ENCODE data around the gene NPPC.

The NPPC gene

DNA sequence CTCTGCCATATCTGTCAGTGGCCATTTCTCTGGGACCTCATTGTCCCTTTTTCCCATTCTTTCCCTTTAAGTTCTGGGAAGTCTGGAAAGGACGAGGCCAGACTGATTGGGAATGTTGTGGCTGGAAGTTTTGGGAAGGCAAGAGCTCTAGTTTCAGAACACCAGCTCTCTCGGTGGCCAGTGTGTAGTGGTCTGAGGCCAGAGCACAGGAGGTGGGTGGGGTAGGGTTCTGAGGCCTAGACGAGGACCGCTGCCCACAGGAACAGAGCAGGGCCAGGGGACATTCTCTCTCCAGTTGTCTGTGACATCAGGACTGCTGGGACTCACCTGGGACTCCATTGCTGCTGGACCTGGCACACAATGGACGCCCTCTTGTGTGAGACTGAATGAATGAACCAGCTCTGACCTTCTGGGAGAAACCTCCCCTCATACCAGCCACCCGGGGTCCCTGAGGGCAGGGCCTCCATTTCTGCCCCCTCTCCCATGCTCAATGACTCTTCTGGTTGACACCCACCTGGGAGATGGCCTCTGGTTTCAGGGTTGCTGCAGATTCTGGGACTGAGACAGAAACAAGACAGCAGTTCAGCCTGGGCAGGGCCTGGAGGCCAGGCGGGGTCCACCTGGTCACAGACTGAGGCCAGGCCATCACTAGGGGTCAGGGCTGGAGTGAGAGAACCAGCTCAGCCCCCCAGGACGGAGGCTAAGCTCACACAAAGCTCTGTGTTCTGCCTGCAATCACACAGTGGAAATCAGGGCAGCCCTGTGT, 8.4 kb upstream of the NPPC start:
- H3K4me3 ChIP-seq (ENCODE audit: low read depth, low read length) = no peak overlapping the region
- no peak overlapping the region for H3K27ac ChIP-seq (ENCODE audit: extremely low read depth, low read depth, low read length)
- no peaks in the 10 kb centered on the region for H3K36me3 ChIP-seq (ENCODE audit: control insufficient read depth in 2 of 2, insufficient read depth in 1 of 2, low read length in 2 of 2)
- POLR2A ChIA-PET = interaction anchor here (0.6 to 1.2 kb wide), 3 partner anchors 8 to 25 kb away, joined by 4 read pairs; no protein-coding TSS in a partner anchor
- CTCF ChIA-PET = interaction anchor here (0.5 to 1.4 kb wide), 6 partner anchors 8 to 390 kb away, joined by 3 to 7 read pairs (median 4); no protein-coding TSS in a partner anchor
- no peaks in the 10 kb centered on the region for H3K9me3 ChIP-seq (ENCODE audit: control insufficient read depth, insufficient read depth, low read depth, low read length)
- TF ChIP-seq, protein P1, sequence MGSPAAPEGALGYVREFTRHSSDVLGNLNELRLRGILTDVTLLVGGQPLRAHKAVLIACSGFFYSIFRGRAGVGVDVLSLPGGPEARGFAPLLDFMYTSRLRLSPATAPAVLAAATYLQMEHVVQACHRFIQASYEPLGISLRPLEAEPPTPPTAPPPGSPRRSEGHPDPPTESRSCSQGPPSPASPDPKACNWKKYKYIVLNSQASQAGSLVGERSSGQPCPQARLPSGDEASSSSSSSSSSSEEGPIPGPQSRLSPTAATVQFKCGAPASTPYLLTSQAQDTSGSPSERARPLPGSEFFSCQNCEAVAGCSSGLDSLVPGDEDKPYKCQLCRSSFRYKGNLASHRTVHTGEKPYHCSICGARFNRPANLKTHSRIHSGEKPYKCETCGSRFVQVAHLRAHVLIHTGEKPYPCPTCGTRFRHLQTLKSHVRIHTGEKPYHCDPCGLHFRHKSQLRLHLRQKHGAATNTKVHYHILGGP (tag by site-specific recombination; IDR thresholded peaks at IDR 0.05) = no peak
- no peak for TF ChIP-seq ZNF391 (tag by site-specific recombination; IDR thresholded peaks at IDR 0.05; ENCODE audit: borderline replicate concordance, low read depth)
- TF ChIP-seq ZNF184 (tag by site-specific recombination; IDR thresholded peaks at IDR 0.05) = no peak
- no peak for TF ChIP-seq ZNF571 (tag by site-specific recombination; IDR thresholded peaks at IDR 0.05)
- TF ChIP-seq, protein P2, sequence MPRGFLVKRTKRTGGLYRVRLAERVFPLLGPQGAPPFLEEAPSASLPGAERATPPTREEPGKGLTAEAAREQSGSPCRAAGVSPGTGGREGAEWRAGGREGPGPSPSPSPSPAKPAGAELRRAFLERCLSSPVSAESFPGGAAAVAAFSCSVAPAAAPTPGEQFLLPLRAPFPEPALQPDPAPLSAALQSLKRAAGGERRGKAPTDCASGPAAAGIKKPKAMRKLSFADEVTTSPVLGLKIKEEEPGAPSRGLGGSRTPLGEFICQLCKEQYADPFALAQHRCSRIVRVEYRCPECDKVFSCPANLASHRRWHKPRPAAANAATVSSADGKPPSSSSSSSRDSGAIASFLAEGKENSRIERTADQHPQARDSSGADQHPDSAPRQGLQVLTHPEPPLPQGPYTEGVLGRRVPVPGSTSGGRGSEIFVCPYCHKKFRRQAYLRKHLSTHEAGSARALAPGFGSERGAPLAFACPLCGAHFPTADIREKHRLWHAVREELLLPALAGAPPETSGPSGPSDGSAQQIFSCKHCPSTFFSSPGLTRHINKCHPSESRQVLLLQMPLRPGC (tag by site-specific recombination; IDR thresholded peaks at IDR 0.05) = no peak
- TF ChIP-seq ZNF121 (tag by site-specific recombination; IDR thresholded peaks at IDR 0.05) = no peak
- no peak for TF ChIP-seq ZNF521 (tag by site-specific recombination; IDR thresholded peaks at IDR 0.05)
- TF ChIP-seq SETDB1 (IDR thresholded peaks at IDR 0.05; ENCODE audit: insufficient read length, low read length) = no peak
- no peak for TF ChIP-seq WT1 (tag by site-specific recombination; IDR thresholded peaks at IDR 0.05)
- TF ChIP-seq ZNF830 (tag by site-specific recombination; IDR thresholded peaks at IDR 0.05; ENCODE audit: low read depth) = no peak
- no peak for TF ChIP-seq ZNF776 (tag by site-specific recombination; IDR thresholded peaks at IDR 0.05; ENCODE audit: borderline replicate concordance)
- TF ChIP-seq, protein P3, sequence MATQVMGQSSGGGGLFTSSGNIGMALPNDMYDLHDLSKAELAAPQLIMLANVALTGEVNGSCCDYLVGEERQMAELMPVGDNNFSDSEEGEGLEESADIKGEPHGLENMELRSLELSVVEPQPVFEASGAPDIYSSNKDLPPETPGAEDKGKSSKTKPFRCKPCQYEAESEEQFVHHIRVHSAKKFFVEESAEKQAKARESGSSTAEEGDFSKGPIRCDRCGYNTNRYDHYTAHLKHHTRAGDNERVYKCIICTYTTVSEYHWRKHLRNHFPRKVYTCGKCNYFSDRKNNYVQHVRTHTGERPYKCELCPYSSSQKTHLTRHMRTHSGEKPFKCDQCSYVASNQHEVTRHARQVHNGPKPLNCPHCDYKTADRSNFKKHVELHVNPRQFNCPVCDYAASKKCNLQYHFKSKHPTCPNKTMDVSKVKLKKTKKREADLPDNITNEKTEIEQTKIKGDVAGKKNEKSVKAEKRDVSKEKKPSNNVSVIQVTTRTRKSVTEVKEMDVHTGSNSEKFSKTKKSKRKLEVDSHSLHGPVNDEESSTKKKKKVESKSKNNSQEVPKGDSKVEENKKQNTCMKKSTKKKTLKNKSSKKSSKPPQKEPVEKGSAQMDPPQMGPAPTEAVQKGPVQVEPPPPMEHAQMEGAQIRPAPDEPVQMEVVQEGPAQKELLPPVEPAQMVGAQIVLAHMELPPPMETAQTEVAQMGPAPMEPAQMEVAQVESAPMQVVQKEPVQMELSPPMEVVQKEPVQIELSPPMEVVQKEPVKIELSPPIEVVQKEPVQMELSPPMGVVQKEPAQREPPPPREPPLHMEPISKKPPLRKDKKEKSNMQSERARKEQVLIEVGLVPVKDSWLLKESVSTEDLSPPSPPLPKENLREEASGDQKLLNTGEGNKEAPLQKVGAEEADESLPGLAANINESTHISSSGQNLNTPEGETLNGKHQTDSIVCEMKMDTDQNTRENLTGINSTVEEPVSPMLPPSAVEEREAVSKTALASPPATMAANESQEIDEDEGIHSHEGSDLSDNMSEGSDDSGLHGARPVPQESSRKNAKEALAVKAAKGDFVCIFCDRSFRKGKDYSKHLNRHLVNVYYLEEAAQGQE (tag by site-specific recombination; IDR thresholded peaks at IDR 0.05) = no peak
- TF ChIP-seq MYNN (tag by site-specific recombination; IDR thresholded peaks at IDR 0.05; ENCODE audit: borderline replicate concordance) = no peak
- no peak for TF ChIP-seq ZNF24 (tag by site-specific recombination; IDR thresholded peaks at IDR 0.05)
- no peak for TF ChIP-seq ZNF585B (tag by site-specific recombination; IDR thresholded peaks at IDR 0.05)
- no peak for TF ChIP-seq ZNF654 (tag by site-specific recombination; IDR thresholded peaks at IDR 0.05; ENCODE audit: low read depth)
- no peak for TF ChIP-seq ZNF596 (tag by site-specific recombination; IDR thresholded peaks at IDR 0.05)
- no peak for TF ChIP-seq ZNF10 (tag by site-specific recombination; IDR thresholded peaks at IDR 0.05)
- no peak for TF ChIP-seq SALL2 (tag by site-specific recombination; IDR thresholded peaks at IDR 0.05; ENCODE audit: borderline replicate concordance)
- TF ChIP-seq, protein P4, sequence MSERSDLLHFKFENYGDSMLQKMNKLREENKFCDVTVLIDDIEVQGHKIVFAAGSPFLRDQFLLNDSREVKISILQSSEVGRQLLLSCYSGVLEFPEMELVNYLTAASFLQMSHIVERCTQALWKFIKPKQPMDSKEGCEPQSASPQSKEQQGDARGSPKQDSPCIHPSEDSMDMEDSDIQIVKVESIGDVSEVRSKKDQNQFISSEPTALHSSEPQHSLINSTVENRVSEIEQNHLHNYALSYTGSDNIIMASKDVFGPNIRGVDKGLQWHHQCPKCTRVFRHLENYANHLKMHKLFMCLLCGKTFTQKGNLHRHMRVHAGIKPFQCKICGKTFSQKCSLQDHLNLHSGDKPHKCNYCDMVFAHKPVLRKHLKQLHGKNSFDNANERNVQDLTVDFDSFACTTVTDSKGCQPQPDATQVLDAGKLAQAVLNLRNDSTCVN (tag by site-specific recombination; optimal IDR thresholded peaks at IDR 0.05) = no peak
- H3K4me1 ChIP-seq (ENCODE audit: control insufficient read depth, insufficient read depth, low read length) = no peaks in the 10 kb centered on the region

Data from HEK293 (cell line).